ENCODE measurements around the gene RUNX1.

The RUNX1 gene

GRCh38 chr21:34880401-34880800, 168.7 kb downstream of the RUNX1 start:
- DNase-seq (ENCODE audit: low spot score), result no peak

DNA sequence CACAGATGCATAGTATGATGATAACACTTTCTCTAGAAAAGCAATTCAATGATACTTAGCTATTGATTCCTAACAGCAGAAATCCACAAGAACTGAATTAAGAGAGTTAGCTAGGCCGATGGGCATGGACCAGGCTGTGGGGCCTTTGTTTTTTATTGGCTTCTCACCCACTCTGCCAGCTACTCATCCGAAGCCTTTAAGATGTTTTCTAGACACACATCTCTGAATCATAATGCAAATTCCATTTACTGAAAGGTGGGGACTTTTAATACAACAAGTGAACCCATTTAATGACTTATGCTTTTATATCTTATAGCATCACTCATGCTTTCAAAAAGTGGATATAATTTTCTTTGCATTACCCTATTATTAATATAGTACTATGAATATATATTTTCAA, 170.2 kb downstream of the RUNX1 start:
- no peak for DNase-seq (ENCODE audit: low spot score)

DNA sequence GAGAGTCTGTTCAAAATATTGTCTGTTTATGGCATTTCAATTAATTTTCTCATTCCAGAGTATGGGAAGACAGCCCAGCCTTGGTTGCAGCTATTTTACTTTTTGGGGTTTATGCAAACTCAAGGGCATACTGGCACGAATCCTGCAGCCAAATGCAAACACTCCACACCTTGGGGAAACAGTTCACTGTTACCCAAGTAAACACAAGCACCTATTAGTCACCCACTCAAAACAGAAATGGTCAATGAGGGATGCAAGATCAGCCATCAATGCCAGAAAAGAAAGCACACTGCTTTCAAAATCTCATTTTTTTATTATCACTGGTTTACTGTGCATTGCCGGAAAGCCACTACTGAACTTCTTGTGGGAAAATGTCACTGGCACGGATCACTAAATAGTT, 170.6 kb downstream of the RUNX1 start:
- DNase-seq (ENCODE audit: low spot score), result no peak

- DNase-seq (ENCODE audit: low spot score), result no peak
These were observed 171.5 kb downstream of the RUNX1 start for GRCh38 chr21:34877485-34878128.

- DNase-seq (ENCODE audit: low spot score), result no peak
These were observed 173.3 kb downstream of the RUNX1 start for GRCh38 chr21:34875830-34876229.

DNA sequence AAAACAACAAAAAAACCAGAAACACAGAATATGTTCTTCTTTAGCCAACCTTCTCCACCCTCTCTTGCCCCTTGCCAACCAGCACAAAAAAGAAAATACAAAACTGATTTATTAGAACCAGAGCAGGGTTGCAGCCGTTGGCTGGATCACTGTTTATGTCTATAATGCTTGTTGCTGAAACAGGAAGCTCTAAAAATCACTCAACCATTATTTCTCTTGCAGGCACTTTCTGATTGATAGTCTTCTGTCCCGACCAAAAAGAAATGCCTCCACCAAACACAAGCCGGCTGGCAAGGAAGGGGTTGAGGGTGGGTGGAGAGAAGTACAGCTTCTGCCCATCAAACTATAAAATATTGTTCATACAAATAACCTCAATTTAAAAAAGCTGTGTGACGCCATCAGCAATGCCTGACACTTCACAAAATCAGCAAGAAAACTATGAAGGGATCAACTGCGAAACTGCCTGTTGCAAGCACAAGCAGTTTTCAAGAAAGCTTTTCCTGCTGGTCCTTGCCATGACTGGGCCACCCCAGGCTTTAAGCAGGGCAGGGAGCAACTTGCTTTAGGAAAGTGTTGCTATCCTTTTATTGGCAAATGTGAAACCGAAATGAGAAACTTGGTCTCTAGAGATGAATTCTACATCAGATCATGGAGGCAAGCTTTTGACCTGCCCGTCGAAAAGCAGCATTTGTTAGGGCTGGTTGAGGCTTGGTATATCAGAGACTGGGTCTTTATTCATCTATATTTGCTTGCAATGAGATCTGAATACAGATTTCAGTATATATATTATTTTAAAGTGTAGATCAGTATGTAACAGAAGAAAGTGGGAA, 174.2 kb downstream of the RUNX1 start:
- DNase-seq (ENCODE audit: low spot score), result no peak

- DNase-seq (ENCODE audit: low spot score), result no peak
These were observed 177.8 kb downstream of the RUNX1 start for GRCh38 chr21:34871026-34871908.

DNA sequence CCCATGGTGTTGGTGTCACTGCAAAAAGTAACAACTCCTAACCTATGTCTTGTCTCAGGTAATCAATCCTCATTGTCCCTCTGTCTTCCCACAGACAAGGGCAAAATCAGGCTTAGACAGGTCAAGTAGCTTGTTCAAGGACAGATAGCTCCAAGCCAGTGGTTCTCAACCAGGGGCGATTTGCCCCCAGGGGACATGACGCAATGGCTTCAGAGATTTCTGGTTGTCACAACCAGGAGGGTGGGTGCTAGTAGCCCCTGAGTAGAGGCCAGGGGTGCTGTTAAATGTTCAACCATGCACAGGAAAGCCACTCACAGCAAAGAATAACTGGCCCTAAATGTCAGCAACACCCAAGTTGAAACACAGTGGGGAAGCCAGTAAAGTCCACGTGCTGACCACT, 178.9 kb downstream of the RUNX1 start:
- no peak for DNase-seq (ENCODE audit: low spot score)

- no peak for DNase-seq (ENCODE audit: low spot score)
These were observed 179.6 kb downstream of the RUNX1 start for GRCh38 chr21:34869545-34869944.

DNA sequence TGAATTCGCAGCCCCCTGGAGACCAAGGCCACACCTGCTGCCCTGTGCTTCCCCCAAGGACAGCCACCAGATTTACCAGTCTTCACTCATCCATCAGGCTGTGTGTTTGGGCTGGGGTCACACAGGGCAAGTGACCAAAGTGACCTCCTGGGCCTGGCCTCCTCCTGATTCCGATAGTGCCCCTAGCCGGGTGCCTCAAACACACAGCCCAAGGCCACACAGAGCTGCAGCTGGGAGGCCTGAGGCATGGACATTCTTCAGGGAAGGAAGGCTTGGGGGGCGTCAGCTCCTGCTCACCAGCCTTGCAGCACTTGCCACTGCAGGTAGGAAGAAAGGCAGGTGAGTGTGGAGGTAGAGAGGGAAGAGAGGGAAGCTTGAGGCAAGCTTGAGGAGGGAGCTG, 181.3 kb downstream of the RUNX1 start:
- DNase-seq (ENCODE audit: low spot score), result no peak

- no peak for DNase-seq (ENCODE audit: low spot score)
These were observed 183.5 kb downstream of the RUNX1 start for GRCh38 chr21:34865400-34866241.

- DNase-seq (ENCODE audit: low spot score), result no peak
These were observed 184.5 kb downstream of the RUNX1 start for GRCh38 chr21:34864370-34865149.

- no peak for DNase-seq (ENCODE audit: low spot score)
These were observed 186.2 kb downstream of the RUNX1 start for GRCh38 chr21:34862951-34863350.

DNA sequence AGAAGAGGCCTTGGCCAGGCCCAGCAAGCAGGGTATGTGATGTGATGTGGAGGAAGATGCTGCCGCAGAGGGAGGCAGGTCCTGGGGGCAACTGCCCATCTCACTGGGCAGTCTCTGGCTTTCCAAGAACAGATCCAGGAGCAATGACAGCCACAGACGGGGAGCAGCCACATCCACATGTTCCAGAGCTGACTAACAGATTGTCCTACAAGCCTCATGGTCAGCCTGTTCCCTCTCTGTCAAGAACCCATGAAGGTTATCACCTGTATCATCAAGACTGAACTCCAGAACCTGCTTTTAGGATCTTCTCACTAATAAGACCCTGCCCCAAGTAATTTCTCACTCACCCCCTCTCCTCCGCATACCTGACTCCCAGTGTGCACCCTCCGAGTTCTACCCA, 187.8 kb downstream of the RUNX1 start:
- no peak for DNase-seq (ENCODE audit: low spot score)

DNA sequence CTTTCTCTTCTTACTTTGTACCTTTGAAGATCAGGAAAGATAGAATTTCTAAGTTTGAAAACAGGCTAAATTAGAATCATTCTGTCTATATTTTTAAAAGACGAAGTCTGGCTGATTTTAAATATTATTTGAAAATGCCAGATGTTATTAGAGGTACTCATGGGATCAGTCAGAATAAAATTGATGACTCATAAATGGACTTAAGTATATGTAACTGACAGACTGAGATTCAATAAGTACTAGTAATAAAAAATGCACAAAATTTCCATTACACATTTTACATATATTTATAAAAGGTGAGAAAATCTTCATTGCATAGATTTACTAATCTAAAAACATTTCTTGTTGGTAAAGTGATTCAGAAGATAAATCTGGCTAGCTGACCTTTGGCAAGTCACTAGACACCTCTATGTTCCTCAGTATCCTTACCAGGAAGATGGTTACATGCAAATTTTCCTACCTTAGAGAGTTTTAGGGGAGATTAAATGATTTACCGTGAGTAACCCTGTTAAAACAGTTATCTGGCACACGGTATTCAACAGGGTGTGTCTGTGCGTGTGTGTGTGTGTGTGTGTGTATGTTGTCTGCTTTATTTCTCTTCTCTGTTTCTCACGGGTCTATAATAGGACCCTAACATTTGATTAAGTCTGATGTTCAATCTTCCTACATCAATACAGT, 189.0 kb downstream of the RUNX1 start:
- DNase-seq (ENCODE audit: low spot score), result no peak

GRCh38 chr21:34858559-34858958, 190.5 kb downstream of the RUNX1 start:
- DNase-seq (ENCODE audit: low spot score), result no peak

- DNase-seq (ENCODE audit: low spot score), result no peak
These were observed 191.2 kb downstream of the RUNX1 start for GRCh38 chr21:34857874-34858273.

DNA sequence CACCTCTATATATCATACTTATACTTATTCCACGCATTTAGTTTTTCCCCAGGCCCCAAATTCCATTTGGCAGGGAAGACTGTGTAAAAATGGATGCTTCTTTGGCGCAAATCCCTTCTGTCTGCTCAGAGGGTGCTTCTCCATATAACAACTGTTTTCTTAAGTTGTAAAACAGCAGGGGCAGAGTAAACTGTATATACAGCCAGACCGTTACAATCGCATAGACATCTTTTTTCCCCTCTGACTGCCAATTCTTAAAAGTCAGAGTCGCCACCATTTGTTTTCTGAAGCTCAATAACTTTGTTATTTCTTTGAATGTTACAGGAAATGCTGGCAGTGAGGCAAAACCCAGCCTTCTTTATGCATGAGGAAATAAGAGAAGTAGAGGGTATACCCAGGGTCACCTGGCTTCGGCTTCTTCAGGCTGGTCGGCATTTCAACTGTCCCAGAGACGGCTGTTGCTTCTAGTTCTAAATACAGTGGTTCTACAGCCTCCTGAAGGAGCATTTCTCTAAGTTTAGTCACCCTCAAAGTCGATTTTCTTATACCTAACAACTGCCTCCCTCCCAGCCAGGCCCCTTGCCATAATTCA, 191.9 kb downstream of the RUNX1 start:
- no peak for DNase-seq (ENCODE audit: low spot score)

DNA sequence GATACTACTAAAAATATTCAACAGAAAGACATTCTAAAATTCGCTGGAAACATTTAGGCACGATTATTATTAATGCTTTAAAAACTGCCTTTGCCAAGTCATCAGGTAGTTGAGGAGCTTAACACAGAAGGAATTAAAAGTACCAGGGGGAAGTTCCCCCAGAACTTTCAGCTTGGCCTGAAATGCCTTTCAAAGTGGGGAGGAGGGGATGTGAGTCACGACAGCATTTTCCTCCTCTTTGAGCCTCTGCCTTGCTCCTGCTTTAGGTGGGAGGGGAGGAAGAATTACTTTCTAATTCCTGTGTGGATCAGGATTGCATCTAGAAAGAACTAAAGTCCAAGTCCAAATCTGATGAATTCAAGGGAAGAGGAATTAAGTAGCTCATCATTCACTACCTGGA, 196.7 kb downstream of the RUNX1 start:
- no peak for DNase-seq (ENCODE audit: low spot score)

DNA sequence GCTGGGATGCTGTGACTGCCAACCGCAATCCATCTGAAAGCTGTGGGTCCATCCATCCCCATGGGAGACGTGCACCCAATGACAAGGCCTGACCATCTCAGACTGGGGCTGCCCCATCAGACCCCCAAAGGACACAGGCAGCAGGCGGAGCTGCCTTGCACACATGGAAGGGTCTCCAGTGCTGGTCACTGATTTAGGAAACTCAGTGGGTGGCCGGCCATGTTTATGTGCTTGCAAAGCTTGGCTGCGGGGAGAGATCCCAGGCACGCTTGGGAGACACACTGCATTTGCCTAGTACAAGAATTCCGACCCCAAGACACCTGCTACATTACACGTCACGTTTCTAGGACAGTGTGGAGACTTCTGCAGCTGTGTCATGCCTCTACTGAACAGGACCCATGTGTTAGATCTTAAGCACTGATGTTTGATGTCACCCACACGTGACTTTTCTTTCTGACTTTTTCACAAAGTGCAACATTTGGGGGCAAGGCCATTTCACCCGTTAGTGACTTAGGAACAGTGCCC, 198.9 kb downstream of the RUNX1 start:
- no peak for DNase-seq (ENCODE audit: low spot score)

Data from ecto neural progenitor cell (in vitro differentiated cells).